Stimulated activated CD8-positive, alpha-beta memory T cell treated with anti-CD3 and anti-CD28 coated beads, Interleukin-4, amount 100 ng/mL, for 1 hour (primary cell): ENCODE data around the gene FMNL2.

Source experiments
- DNase-seq, 2 donors: peaks; one replicate each; pipeline ENCODE4 v3.0.0-alpha.2; 2020; ENCODE audit warnings: low read depth in 2 of 2, low spot score in 1 of 2

The FMNL2 gene

GRCh38 chr2:152694161-152694661 is 359.2 kb downstream of the FMNL2 start:
- no peak for DNase-seq

GRCh38 chr2:152695763-152696162 is 360.8 kb downstream of the FMNL2 start:
- no peak for DNase-seq

GRCh38 chr2:152696476-152696875 is 361.5 kb downstream of the FMNL2 start:
- no peak for DNase-seq
